Gastrocnemius medialis (tissue), 4 donors: Measurements from ENCODE around the gene GABBR2.

ENCODE experiments used
- CTCF ChIP-seq, 5 experiments: fragments of 450-650 bp in 3 of 5; fragments of 200-600 bp in 2 of 5; sonication (generic) in 2 of 5; IDR thresholded peaks in 4 of 5; conservative IDR thresholded peaks in 1 of 5; 1 replicate in 4 of 5; 2 replicates in 1 of 5; pipeline ENCODE4 v1.5.1; 2016 to 2019; ENCODE audit warnings: antibody characterized with exemption in 5 of 5, mild to moderate bottlenecking in 3 of 5, moderate library complexity in 3 of 5
- POLR2A ChIP-seq, 2 donors: fragments of 450-650 bp; IDR thresholded peaks; one replicate each; pipeline ENCODE4 v1.6.1; 2017; ENCODE audit warnings: antibody characterized with exemption in 2 of 2, mild to moderate bottlenecking in 2 of 2, moderate library complexity in 2 of 2

GRCh38 chr9:98564714-98565113 lies 144.0 kb downstream of the GABBR2 start:
- TF ChIP-seq CTCF (IDR thresholded peaks at IDR 0.05 in 4 of 5, conservative IDR thresholded peaks at IDR 0.05 in 1 of 5) (no peak), POLR2A (IDR thresholded peaks at IDR 0.05) (no peak)
